ENCODE data around the gene TTL.
"Not testable (repeated sequence)": the region's sequence is repeated elsewhere in the genome, so short reads cannot be mapped to it uniquely, and the experiment has no call there.

Gene TTL

GRCh38 chr2:112481528-112482233 is at the start of gene TTL:
TSS of gene TTL (plus strand) at chr2:112482156. CDS start at chr2:112482345, 189 bp downstream.
- DNase-seq (ENCODE audit: extremely low read depth, insufficient read length) = peak; percentile 86
- Histone ChIP-seq H3K27me3 (replicated peaks; ENCODE audit: control insufficient read depth, insufficient read depth, low read length) (no peaks in the 10 kb centered on the region), H3K4me3 (replicated peaks; ENCODE audit: low read depth, low read length) (peak within 1 kb of the TSS; percentile 95), H3K36me3 (ENCODE audit: control insufficient read depth, insufficient read depth, low read length) (peaks cover 2% of the 10 kb centered on the region; the same call in 1 of the 2 replicates)
- no peak for TF ChIP-seq CTCF (IDR thresholded peaks at IDR 0.05; ENCODE audit: insufficient read depth, low read length, poor library complexity, severe bottlenecking)

DNA sequence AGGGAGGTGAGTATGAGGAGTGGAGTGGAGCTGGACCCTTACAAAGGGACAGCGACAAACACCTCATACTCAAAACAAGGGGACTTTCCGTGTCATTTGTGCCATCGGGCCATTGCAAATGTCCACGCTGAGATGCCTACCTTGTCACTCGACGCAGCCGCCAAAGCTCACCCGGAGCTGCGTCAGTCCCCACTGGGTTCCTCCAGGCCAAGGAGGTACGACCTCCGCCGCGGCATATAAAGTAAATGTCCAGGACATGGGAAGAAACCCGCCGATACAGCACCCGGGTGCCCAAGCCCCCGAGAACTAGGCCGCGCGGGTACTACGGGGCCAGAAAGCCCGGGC is 49.6 kb upstream of the TTL start:
- H3K36me3 ChIP-seq (ENCODE audit: control insufficient read depth, insufficient read depth, low read length); H3K27me3 ChIP-seq (replicated peaks; ENCODE audit: control insufficient read depth, insufficient read depth, low read length); DNase-seq (ENCODE audit: extremely low read depth, insufficient read length): not testable (repeated sequence)
- H3K4me3 ChIP-seq (replicated peaks; ENCODE audit: low read depth, low read length) = peak overlapping the region; percentile 61

GRCh38 chr2:112432735-112433479 is 49.0 kb upstream of the TTL start:
- H3K4me3 ChIP-seq (replicated peaks; ENCODE audit: low read depth, low read length) = peak overlapping the region; percentile 61
- DNase-seq (ENCODE audit: extremely low read depth, insufficient read length) = peak; percentile 31
- H3K27me3 ChIP-seq (replicated peaks; ENCODE audit: control insufficient read depth, insufficient read depth, low read length); H3K36me3 ChIP-seq (ENCODE audit: control insufficient read depth, insufficient read depth, low read length): not testable (repeated sequence)

GRCh38 chr2:112433480-112433879 is 48.5 kb upstream of the TTL start, which contains the start of gene RGPD8:
TSS of gene RGPD8 (minus strand) at chr2:112433645. CDS start at chr2:112433453, 192 bp downstream.
- H3K27me3 ChIP-seq (replicated peaks; ENCODE audit: control insufficient read depth, insufficient read depth, low read length); H3K36me3 ChIP-seq (ENCODE audit: control insufficient read depth, insufficient read depth, low read length): not testable (repeated sequence)
- TF ChIP-seq CTCF (IDR thresholded peaks at IDR 0.05; ENCODE audit: insufficient read depth, low read length, poor library complexity, severe bottlenecking) = peak; percentile 62
- H3K4me3 ChIP-seq (replicated peaks; ENCODE audit: low read depth, low read length) = peak within 1 kb of the TSS; percentile 61
- DNase-seq (ENCODE audit: extremely low read depth, insufficient read length) = peak; percentile 87

- TF ChIP-seq CTCF (IDR thresholded peaks at IDR 0.05; ENCODE audit: insufficient read depth, low read length, poor library complexity, severe bottlenecking) = no peak
- H3K27me3 ChIP-seq (replicated peaks; ENCODE audit: control insufficient read depth, insufficient read depth, low read length) = no peaks in the 10 kb centered on the region
- no peaks in the 10 kb centered on the region for H3K36me3 ChIP-seq (ENCODE audit: control insufficient read depth, insufficient read depth, low read length)
- no peak for DNase-seq (ENCODE audit: extremely low read depth, insufficient read length)
- no peak overlapping the region for H3K4me3 ChIP-seq (replicated peaks; ENCODE audit: low read depth, low read length)
Observed at GRCh38 chr2:112433932-112434730, 47.8 kb upstream of the TTL start.

- not testable (repeated sequence) for DNase-seq (ENCODE audit: extremely low read depth, insufficient read length); H3K36me3 ChIP-seq (ENCODE audit: control insufficient read depth, insufficient read depth, low read length); H3K27me3 ChIP-seq (replicated peaks; ENCODE audit: control insufficient read depth, insufficient read depth, low read length); H3K4me3 ChIP-seq (replicated peaks; ENCODE audit: low read depth, low read length)
Observed at GRCh38 chr2:112434890-112435715, 46.9 kb upstream of the TTL start.

DNA sequence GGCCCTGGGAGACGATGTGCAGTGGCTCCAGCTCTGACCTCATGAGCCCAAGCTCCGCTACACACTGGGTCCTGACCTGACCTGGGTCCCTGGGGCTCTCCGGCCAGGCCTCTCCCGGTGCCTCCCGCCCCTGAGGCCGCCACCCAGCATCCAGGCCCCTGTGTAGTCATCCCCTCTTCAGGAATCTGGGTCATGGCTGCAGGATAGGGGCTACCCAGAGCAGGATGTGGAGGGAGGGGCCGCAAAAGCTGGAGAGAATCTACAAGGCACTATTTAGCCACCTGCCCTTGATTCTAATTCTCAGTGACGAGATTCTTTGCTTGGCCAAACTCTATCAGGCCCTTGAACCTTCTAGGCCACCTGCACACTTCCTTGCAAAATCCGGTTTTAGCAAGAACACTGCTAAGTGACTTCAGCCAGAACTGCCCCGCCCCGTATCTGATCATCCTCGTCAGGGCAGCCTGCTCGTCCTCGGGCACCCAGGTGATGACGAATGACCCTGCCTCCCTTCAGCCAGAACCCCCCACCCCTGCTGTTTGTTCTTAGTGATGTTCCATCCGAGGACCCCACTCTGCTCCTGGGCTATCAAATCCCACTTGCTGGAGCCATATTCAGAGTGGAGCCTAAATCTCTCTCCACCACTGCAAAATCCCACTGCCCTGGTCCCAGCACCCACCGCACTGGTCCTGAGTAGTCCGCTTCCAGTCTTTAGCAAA is 46.1 kb upstream of the TTL start:
- H3K27me3 ChIP-seq (replicated peaks; ENCODE audit: control insufficient read depth, insufficient read depth, low read length); DNase-seq (ENCODE audit: extremely low read depth, insufficient read length); H3K36me3 ChIP-seq (ENCODE audit: control insufficient read depth, insufficient read depth, low read length); H3K4me3 ChIP-seq (replicated peaks; ENCODE audit: low read depth, low read length): not testable (repeated sequence)

DNA sequence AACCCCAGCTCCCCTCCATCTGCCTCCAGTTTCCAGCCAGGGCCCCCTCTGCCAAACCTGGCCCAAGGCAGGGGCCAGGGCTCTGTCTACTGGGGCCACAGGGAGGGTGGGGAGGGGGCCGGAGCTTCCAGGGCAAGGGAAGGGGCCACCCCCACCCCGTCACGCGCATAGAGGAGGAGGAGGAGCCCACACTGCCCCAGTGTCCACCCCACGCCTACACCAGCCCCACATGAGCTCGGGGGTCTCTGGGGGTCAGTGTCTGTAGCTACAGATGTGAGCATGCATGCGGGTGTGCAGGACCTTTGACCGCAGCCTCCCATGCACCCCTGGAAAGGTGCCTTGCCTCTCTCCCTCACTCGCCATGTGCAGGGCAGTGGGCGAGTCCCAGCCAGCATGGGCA is 45.0 kb upstream of the TTL start:
- not testable (repeated sequence) for DNase-seq (ENCODE audit: extremely low read depth, insufficient read length); H3K4me3 ChIP-seq (replicated peaks; ENCODE audit: low read depth, low read length); H3K36me3 ChIP-seq (ENCODE audit: control insufficient read depth, insufficient read depth, low read length); H3K27me3 ChIP-seq (replicated peaks; ENCODE audit: control insufficient read depth, insufficient read depth, low read length)

DNA sequence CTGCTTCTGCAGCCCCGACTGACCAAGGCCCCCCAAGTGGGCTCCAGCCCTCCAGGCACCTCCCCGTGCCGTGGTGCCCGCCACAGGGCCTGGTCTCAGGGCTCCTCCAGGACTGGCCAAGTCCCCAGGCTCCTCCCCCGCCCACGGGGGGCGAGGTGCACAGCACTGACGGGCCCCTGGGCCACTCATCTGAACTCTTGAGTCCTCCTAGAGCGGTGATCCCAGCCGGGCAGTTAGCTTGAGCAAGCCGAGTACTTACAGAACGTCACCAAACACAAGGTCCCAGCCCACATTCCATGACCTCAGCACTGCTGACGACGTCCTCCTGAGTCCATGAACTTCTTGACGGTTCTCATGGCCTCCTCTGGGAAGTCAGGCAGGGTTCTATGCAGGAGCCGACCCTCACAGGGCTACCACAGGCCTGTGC is 44.5 kb upstream of the TTL start:
- not testable (repeated sequence) for H3K27me3 ChIP-seq (replicated peaks; ENCODE audit: control insufficient read depth, insufficient read depth, low read length); H3K4me3 ChIP-seq (replicated peaks; ENCODE audit: low read depth, low read length); DNase-seq (ENCODE audit: extremely low read depth, insufficient read length); H3K36me3 ChIP-seq (ENCODE audit: control insufficient read depth, insufficient read depth, low read length)

Measured in GM06990 (cell line).